ENCODE data around the gene LGALS4. TPM values are rescaled to one million over a fixed set of nuclear protein-coding genes. Genes with fewer than 3 reads are reported as not detected.
A peak's percentile ranks its signal among the peaks of the same experiment; 100 is the strongest.
"Not testable (repeated sequence)": the region's sequence is repeated elsewhere in the genome, so short reads cannot be mapped to it uniquely, and the experiment has no call there.

Gene LGALS4
- total RNA-seq, 6 experiments from 2014 or later: 21.0 to 376 (median 186) TPM

GRCh38 chr19:38816131-38816750 is 3.5 kb upstream of the LGALS4 start:
- peak in 1 of 3 donors; percentile 35 for DNase-seq

GRCh38 chr19:38815059-38816001 is 2.6 kb upstream of the LGALS4 start:
- Histone ChIP-seq H3K9me3 (no peaks in the 10 kb centered on the region), H3K27me3 (no peaks in the 10 kb centered on the region), H3K27ac (no peak overlapping the region), H3K4me1 (peaks cover 0 to 24% (median 6%) of the 10 kb centered on the region in 4 donors), H3K36me3 (peaks cover 0 to 33% (median 15%) of the 10 kb centered on the region in 4 donors), H3K4me3 (no peak overlapping the region)
- no peak for ATAC-seq
- no peak for TF ChIP-seq CTCF (IDR thresholded peaks at IDR 0.05)
- no peak for TF ChIP-seq POLR2A (IDR thresholded peaks at IDR 0.05)
- intact Hi-C loops (cut with DNase I): loop anchor here (5.0 to 10.0 kb wide), 2 partner anchors 91 to 257 kb away; no protein-coding TSS in a partner anchor
- 79% methylated on average over 13 of the region's 34 CpGs for WGBS (ENCODE audit: insufficient coverage, low coverage, low lambda C conversion rate, missing lambda C conversion rate)
- DNase-seq: peak in 1 of 3 donors; percentile 45

More at GRCh38 chr19:38816131-38816750, 3.5 kb upstream of the LGALS4 start:
- Histone ChIP-seq H3K4me1 (peaks cover 0 to 30% (median 6%) of the 10 kb centered on the region in 4 donors), H3K4me3 (no peak overlapping the region), H3K27me3 (no peaks in the 10 kb centered on the region), H3K27ac (no peak overlapping the region), H3K36me3 (peaks cover 0 to 33% (median 15%) of the 10 kb centered on the region in 4 donors), H3K9me3 (no peaks in the 10 kb centered on the region)
- intact Hi-C loops (cut with DNase I): loop anchor here (5.0 to 10.0 kb wide), 2 partner anchors 91 to 256 kb away; no protein-coding TSS in a partner anchor
- whole genome bisulfite sequencing (ENCODE audit: insufficient coverage, low coverage, low lambda C conversion rate, missing lambda C conversion rate): 96% methylated on average over 7 of the region's 18 CpGs
- TF ChIP-seq CTCF (IDR thresholded peaks at IDR 0.05) (no peak), POLR2A (IDR thresholded peaks at IDR 0.05) (no peak)
- ATAC-seq: no peak

- not testable (repeated sequence) for H3K27ac ChIP-seq
- WGBS (ENCODE audit: insufficient coverage, low coverage, low lambda C conversion rate, missing lambda C conversion rate): 73% methylated on average over 2 of the region's 2 CpGs
Measured at GRCh38 chr19:38813932-38814331, 1.2 kb upstream of the LGALS4 start.

GRCh38 chr19:38813323-38813722 is 578 bp upstream of the LGALS4 start:
- 50% methylated on average over 6 of the region's 6 CpGs for WGBS (ENCODE audit: insufficient coverage, low coverage, low lambda C conversion rate, missing lambda C conversion rate)

More at GRCh38 chr19:38813932-38814331, 1.2 kb upstream of the LGALS4 start:
- H3K9me3 ChIP-seq, DNase-seq, ATAC-seq, H3K27me3 ChIP-seq, H3K4me3 ChIP-seq: not testable (repeated sequence)
- H3K4me1 ChIP-seq: peaks cover 0 to 14% (median 4%) of the 10 kb centered on the region in 4 donors
- peaks cover 0 to 33% (median 13%) of the 10 kb centered on the region in 4 donors for H3K36me3 ChIP-seq
- intact Hi-C loops (cut with DNase I): loop anchor here in 1 of 2 donors (10.0 kb wide), 1 partner anchor 89 kb away; no protein-coding TSS in a partner anchor

More at GRCh38 chr19:38813323-38813722, 578 bp upstream of the LGALS4 start:
- intact Hi-C loops (cut with DNase I): loop anchor here in 1 of 2 donors (10.0 kb wide), 1 partner anchor 89 kb away; no protein-coding TSS in a partner anchor
- peaks cover 0 to 33% (median 13%) of the 10 kb centered on the region in 4 donors for H3K36me3 ChIP-seq
- no peak for ATAC-seq
- H3K27me3 ChIP-seq: no peaks in the 10 kb centered on the region
- peak in 1 of 3 donors; percentile 20 for DNase-seq
- TF ChIP-seq CTCF (IDR thresholded peaks at IDR 0.05) (no peak), POLR2A (IDR thresholded peaks at IDR 0.05) (no peak)
- H3K4me1 ChIP-seq: peaks cover 0 to 14% (median 4%) of the 10 kb centered on the region in 4 donors
- H3K4me3 ChIP-seq: no peak overlapping the region
- no peaks in the 10 kb centered on the region for H3K9me3 ChIP-seq
- H3K27ac ChIP-seq: peak overlapping the region in 1 of 3 donors; percentile 38

All from right lobe of liver (tissue), 6 donors.